ENCODE results near the gene DNAJC5G.

GRCh38 chr2:27265536-27265870 lies 9.7 kb upstream of the DNAJC5G start:
- TF ChIP-seq CTCF (conservative IDR thresholded peaks at IDR 0.05; ENCODE audit: low read depth, low read length) (no peak), EZH2phosphoT487 (IDR thresholded peaks at IDR 0.05; ENCODE audit: borderline replicate concordance, low read length) (no peak), EZH2 (IDR thresholded peaks at IDR 0.05; ENCODE audit: low read length, unreplicated experiment) (no peak)

Measured in PC-3 (cell line).